Stimulated activated CD4-positive, alpha-beta T cell treated with anti-CD3 and anti-CD28 coated beads, Interleukin-15, amount 100 ng/mL, for 1 hour (primary cell): ENCODE data around the gene LRRC74B.
"Not testable (repeated sequence)": the region's sequence is repeated elsewhere in the genome, so short reads cannot be mapped to it uniquely, and the experiment has no call there.

Experiments
- DNase-seq, 2 donors: peaks; one replicate each; pipeline ENCODE4 v3.0.0-alpha.2; 2020; ENCODE audit warnings: low read depth in 1 of 2, low spot score in 1 of 2

The LRRC74B gene, protein sequence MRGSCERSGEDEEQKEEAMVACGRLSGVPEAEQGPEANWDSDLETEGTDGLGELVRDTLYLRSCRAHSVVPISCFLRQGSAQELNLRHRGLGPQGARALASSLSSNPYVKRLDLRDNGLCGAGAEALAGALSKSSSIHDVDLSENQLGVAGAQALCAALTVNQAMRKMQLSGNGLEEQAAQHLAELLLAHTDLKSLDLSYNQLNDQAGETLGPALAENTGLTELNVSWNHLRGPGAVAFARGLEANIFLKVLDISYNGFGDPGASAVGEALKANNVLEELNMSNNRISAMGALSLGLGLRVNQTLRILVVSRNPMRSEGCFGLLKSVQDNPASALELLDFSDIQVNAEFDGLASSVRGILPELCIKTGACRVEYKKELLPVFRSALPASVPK

DNA sequence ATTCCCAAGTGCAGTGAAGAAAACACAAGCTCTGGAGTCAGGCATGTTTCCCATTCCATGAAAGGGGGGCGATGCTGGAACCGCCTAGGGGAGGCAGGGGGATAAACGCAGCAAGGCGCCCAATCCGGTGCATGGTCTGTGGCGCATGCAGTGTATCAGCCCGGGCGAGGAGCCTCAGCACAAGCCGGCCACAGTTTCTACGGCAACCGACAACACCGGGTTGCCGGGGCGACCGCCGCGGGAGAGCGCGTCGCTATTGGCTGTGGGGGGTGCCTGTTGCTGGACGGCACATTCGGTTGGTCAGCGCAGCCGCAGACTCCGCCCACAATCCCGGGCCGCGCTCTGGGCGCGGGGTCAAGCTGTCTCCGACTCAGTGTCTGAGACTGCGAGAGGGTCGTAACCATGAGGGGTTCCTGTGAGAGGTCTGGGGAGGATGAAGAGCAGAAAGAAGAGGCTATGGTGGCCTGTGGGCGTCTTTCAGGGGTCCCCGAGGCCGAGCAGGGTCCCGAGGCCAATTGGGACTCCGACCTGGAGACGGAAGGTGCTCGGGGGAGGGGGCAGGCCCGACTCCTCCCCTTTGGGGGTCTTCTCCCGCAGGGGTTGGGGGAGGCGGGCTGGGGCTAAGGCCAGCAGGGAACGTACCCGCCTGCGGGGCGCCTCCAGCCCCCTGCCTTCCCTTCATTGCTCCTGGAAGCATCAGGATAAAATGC lies at the start of gene LRRC74B:
Gene LRRC74B (plus strand): TSS at position 362 of the 710 bp plus-strand sequence. CDS start 41 bp downstream, at position 403.
- DNase-seq: peak; percentile 25 to 37

DNA sequence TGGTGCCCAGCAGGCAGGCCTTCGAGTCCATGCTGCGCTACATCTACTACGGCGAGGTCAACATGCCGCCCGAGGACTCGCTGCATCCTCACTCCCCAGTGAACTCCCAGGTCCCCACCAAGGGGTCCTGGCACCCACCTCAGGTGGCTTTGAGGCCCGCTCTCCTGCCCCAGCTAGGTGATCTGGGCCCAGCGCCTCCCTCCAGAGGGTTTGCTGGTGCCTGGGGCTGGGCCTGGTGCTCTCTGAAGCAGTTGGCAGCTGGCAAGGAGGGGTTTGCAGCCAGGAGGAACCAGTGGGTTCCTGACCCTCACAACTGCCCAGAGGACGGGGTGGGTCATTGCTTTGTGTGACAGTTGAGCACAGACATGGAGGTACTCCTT lies 49.7 kb upstream of the LRRC74B start:
- DNase-seq: no peak

DNA sequence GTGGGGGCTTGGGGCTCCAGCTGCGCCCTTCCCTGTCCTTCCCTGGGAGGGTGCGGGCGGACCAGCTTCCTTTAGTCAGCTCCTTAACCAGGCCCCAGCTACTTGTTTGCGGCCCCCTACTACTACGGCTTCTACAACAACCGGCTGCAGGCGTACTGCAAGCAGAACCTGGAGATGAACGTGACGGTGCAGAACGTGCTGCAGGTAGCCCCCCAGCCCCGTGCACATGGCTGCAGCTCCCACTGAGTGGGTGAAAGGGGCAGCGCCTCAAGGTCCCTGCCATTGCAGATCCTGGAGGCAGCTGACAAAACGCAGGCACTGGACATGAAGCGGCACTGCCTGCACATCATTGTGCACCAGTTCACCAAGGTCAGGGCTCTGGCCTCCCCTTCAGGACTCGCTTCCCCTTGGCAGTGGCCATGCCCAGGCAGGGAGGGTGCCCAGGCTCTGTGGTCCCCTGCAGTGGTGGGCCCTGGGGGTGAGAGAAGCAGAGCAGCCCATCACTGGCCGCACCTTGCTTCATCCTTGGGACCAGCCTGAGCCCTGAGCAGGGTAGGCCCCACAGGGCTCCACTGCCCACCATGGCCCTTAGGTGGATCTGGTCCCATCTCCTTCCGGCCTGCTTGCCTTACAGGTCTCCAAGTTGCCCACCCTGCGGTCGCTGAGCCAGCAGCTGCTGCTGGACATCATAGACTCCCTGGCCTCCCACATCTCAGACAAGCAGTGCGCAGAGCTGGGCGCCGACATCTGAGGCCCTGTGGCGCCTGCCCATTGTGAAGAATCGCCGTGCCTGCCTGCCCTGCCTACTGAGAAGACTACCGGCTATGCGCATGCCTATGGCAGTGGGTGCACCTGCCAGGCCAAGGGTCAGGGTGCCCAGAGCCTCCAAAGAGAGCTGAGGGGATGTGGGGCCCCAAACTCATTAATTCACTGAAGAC lies 48.9 kb upstream of the LRRC74B start:
- DNase-seq: no peak

DNA sequence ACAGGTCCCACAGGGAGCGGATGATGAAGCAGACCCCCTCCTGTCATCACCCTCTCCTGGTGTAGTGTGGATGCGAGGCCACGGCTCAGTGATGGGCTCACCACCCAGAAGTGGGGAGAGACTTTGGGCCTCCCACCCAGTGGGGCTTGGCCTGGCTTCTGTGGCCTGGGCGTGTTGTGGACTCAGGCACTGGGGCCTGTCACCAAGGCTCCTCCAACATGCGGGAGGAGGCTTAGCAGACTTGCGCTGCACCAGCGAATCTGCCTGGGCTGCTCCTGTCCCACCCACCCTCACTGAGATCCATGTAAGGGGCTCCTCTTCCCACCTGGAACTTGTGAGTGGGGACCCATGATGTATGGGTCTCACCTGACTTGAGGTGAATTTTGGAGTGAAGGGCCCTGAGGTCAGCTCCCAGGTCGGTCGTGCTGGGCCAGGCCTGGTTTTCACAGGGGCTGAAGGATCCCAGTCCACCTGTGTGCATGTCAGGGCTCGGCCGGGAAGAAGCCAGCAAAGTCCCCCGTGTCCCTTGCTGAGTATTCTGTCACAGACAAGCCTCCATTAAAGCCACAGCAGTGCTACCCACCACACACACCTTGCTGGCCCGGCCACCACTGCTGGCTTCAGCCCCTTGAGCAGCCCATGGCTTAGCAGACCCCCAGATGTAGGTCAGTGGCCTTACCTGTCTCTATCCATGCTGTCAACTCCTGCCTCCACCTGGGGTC lies 48.0 kb upstream of the LRRC74B start:
- no peak for DNase-seq

DNA sequence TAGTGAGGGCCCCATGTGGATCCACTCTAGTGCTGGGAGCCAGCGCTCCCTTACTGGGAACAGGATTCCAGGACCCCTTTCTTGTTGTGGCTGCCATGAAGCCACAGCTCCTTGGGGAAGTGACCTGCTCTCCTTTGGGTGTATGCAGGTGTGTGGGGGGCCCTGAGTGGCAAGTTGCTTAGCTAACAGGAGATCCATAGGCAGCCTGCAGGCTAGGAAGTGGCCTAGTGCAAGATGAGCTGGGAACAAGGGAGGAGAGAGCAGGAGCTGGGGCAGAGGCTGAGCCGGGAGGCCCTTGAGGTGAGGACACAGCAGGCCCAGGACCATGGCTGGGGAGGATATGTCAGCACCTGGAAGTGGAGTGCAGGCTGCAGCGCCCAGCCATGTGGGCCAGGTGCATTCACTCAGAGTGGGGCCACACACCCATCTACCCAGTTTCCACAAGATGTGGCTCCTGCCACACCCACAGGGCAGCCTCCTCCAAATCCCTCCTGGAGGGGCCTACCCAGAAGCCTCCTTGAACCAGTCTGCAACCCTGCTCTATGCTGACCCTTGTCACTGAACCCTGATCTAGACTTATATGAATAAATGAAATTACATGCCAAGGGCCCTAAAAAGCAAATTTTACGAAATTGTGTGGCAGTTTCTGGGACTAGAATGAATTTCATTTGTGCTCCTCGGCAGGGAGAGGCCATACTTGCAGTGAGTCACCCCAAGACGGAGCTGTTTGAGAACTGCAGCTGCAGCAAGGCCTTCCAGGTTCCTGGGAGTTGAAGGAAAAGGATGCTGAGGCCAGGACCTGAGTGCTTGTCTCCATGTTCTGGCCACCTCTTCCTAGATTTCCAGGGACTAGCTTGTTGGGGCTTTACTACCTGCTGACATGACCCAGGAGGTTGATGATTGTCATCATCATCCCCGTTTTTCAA lies 47.1 kb upstream of the LRRC74B start:
- DNase-seq: no peak

DNA sequence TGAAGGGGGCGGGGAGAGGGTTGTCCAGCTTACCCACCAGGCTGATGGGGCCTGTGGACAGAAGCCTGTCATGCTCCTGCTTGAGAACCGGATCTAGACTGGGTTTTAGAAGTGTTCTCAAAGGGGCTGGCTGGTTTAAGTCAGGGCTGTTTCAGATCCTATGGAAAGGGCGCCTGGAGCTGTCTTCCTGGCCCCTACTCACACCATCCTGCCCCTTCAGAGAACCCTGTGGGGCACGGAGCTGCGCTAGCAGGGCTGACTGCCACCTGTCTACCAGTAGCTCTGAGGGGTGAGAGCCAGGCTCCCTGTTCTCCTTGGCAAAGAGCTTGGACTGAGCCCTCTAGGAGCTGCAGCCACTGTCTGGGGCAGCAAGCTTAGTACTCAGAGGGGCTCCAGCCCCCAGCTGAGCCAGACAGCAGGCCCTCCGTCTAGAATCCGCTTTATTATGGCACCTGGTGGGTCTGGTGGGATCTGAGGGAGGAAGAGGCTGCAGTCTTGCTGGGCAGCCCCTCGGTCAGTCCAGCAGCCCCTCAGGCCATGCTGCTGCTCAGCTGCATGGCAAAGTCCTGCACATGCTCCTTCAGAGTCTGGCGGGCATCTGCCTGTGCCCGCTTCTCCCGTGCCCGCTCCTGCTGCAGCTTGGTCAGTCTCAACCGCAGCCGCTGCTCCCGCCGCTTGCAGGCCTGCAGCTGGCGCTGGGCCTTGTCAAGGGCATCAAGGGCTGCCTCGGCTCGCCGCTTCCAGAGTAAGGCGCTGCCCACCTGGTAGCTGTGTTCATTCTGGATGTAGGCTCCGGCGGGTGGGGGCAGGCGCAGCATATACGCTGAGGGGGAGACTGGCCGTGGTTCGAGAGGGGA lies 46.2 kb upstream of the LRRC74B start:
- no peak for DNase-seq

DNA sequence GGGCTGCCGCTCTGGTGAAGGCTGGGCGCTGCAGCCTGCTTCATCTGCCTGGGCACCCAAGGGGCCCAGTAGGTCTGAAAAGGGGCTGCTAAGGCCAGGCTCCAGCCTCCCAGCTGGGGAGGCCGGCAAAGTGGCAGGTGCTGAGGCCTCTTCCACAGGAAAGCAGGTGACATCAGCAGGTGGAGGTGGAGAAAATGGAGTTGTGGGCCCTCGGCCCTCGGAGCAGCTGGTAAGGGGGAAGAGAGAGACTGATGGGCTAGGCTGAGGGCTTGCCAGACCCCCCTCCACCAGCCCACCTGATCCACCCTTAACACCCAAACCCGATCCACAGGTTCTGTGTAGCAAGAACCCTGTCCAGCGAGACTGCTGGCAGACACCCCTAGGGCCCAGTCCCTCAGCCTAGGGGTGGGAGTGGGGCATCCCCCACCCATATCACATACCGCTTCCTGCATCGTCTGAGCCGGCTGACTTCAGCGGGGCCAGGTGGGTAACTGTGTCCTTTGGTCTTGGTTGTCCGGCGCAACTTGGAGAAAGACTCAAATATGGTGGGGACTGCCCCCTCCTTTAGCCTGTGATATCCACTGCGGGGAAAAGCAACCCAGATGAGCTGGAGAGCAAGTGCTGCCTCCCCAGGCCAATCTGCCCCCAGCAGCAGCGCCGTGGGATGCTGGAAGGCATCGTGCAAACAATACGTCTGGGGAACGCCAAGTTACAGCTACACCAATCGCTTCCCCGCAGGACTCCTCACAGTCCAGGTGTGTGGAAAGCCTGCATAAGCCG lies 45.3 kb upstream of the LRRC74B start:
- no peak for DNase-seq

DNA sequence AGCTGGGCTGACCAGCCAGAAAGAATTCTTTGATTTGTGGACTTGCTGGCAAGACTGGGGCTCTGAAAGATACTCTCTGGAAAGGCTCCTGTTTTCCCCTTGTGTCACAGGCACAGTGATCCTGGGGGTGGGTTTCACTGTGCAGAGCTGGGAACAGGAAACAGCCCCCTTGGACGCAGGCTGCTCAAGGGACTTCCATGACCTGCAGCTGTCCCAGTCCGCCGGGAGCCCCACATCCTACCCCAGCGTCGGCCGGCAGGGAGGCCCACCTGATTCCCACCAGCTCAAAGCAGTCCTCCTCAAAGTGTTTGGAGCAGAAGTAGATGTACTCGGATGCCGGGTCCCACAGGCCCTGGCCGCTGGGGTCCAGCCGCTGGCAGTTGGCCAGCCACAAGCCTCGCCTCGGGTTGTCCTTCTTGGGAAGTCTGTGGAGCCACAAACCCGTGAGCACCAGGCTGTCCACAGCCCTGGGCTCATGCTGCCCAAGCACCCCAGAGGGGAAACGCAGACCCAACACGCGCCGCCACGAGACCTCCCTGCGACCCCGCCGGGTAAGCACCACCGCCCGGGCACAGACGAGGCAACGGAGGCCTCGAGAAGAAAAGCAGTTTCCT lies 44.7 kb upstream of the LRRC74B start:
- no peak for DNase-seq

DNA sequence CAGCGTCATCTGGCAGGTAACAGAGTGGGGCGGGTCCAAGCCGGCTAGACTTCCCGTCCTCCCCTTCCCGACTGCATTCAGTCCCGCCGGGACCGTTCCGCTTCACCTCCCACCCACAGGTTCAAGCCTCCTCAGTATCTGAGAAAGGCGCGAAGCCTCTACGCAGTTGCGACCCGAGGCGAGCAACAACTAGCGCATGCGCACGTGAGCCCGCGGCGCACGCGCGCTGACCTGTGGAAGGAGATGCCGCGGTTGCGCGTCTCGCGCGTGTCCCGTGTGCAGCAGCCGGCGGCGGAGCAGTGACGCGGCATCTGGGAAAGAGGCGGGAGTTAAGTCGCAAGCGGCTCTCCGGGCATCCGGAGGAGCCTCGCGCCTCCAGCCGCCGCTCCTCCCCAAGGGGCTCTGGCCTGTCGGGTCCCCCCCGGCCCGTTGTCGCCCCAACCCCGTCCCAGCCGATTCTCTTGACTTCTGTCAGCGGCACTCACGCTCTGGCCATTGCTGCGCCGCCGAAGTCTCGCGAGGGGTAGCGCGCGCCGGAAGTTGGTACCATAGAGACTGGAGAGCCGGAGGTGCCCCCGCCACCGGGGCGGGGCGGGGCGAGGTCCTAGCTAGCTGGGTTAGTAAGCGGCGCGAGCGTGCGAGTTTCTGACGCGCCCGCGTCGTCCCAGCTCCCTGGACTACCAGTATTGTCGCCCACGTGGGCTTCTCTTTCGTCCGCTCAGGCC lies 44.0 kb upstream of the LRRC74B start, which contains the start of gene THAP7:
Gene THAP7 (minus strand): TSS at position 518 of the 725 bp plus-strand sequence. CDS start 207 bp downstream, at position 311.
- DNase-seq: peak; percentile 95

DNA sequence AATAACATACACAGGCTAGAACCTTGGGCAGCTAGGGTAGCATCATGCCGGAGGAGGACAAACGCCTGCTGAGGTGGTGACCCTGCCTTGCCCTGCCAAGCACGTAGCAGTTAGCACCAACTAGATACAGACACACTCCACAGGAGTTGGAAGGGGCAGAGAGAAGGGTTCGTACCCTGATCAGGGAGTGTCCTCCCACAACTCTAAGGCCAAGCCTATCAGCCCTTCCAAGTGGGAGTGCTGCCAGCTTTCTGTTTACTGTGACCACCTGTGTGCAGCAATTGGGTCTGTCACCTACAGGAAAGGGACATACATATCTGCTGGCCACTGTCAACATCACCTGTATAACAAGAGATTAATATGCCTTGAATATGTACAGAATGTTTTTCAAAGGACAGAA lies 42.0 kb upstream of the LRRC74B start:
- no peak for DNase-seq

DNA sequence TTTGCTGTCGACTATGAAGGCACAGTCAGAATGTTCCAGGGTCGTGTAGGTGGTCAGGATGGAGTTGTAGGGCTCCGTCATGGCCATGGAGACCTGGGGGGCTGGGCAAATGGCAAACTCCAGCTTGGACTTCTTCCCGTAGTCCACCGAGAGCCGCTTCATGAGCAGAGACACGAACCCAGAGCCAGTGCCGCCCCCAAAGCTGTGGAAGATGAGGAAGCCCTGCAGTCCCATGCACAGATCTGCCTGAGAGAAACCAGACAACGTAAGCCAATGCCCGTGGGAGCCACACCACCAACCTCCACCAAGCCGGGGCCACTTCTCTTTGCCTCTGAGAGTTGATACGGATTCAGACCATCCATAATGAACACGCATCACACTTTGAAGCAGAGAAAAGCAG lies 36.5 kb upstream of the LRRC74B start:
- not testable (repeated sequence) for DNase-seq

DNA sequence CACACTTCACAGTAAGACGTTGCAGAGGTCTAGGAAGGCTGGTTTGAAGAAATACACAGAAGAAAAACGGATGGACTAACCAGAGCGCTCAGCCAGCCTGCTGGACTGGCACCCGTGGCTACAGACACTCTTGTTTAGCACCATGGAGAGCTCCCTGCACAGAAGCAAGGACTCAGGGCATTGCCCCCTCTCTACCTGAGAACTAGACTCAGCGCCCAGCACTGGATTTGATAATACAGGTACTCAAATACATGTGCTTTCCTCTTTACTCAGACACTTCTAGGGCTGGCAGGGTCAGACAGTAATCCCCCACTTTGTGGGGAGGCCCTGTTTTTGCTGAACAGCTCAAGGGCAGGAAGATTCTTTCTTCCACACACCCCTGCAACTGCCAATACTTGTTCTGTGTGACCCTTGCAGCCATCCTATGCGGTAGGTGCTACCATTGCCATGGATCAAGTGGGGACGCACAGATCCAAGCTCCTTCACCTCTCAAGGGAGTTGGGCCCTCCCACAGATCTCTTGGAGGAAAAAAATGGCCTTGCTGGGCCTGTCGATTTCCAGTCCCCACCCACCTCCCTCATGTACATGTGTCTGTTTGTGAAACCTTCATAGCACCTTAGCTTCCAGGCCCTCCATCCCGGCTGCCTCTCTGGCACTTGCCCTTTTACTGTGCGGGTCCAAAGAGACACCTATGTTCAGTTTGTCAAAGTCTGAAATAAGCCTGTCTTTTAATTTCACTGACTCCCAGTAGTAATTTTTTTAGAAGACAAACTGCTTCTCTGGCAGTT lies 35.9 kb upstream of the LRRC74B start:
- no peak for DNase-seq

DNA sequence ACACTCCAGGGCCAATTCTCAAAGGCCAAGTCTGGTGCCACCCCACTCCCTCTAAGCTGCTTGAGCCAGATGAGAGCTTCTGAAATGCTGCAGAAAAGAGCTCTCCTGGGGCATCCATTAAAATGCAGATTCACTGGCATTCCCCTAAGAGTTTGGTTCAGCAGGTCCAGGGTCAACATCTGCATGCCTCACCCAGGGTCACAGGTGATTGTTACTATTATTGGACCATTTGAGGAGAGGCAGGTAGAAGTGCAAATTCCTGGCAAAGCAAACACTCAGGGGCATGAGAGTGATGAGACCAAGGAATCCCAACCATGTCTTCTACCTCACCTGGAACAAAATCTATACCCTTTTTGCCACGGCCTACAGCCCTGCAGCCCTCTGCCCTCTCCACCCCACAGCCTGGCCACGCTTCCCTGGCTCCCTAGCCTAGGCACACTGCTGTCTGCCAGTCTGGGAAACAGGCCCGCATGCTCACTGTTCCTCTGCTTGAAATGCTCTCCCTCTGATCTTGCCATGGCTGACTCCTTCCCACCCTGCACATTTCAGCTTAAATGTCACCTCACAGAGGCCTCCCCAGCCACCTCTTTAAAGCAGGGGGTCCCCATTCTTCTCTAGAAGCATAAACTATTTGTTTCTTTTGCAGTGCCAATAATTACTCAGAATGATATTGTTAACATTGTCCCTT lies 35.2 kb upstream of the LRRC74B start:
- DNase-seq: no peak

DNA sequence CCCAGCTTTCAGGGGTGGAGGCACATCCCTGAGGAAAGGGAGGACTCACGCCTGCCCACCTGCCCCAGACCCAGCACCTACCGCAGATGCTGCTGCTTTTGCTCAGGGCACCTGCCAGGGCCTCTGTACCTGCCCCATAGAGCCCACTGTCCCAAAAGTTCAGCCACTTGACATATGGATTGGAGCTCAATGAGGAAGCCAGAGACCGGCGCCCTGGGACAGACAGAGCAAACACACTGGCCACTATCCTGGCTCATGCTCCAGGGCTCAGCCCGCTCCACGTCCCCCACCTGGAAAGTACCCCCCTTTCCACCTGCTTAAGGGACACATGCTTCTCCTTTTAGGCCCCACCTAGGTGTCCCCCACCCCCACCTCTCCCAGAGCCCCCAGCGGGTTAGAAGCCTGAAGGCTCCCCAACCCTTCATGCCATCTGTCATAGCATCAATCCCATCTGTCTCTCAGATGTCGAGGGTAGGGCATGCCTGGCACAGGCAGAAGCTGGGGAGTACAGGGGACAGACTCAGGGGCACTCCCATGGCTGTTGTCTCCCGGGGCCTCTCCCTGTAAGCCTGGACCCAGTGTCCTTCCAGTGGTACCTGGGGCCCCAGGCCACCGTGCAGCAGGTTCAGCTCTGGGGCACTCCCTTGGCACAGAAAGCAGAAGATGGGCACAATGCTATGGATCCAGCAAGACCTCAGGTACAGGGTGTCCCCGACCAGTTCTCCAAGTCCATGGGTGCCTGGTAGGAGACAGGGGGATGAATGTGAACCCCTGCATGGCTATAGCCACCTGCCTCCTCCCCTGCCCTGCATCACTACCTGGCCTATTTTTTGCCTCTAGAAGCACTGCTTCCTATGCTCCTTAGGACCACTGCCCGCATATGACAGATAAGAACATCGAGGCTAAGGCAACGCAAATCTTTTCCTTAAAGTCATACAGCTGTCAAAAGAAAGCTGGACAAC lies 33.0 kb upstream of the LRRC74B start:
- DNase-seq: no peak
